Astrocyte of the spinal cord (primary cell): ENCODE results near the gene ZBTB37.
"Not testable (repeated sequence)": the region's sequence is repeated elsewhere in the genome, so short reads cannot be mapped to it uniquely, and the experiment has no call there.

Experiments
- DNase-seq: peaks from one replicate; pipeline ENCODE4 v3.0.0; 2011; ENCODE audit warnings: low read depth, low spot score
- H3K4me3 ChIP-seq: 2 replicates; pipeline ENCODE4 v1.5.1; 2011; ENCODE audit warnings: low read depth, mild to moderate bottlenecking, low read length, moderate library complexity
- CTCF ChIP-seq: IDR thresholded peaks from 2 replicates; pipeline ENCODE4 v1.5.1; 2012; ENCODE audit warnings: low read depth, mild to moderate bottlenecking, low read length, inconsistent platforms
- in situ Hi-C: cut with HindIII; loops from 2 replicates; pipeline ENCODE4 v1.10.0; 2017; ENCODE audit warnings: low sequenced_read_pairs

Gene ZBTB37

GRCh38 chr1:173917635-173918493 lies 49.7 kb downstream of the ZBTB37 start:
- in situ Hi-C loops: no loop called here
- no peak overlapping the region for H3K4me3 ChIP-seq
- TF ChIP-seq CTCF: no peak
- no peak for DNase-seq

GRCh38 chr1:173920861-173921260 lies 52.7 kb downstream of the ZBTB37 start:
- in situ Hi-C loops: no loop called here
- no peak for TF ChIP-seq CTCF

GRCh38 chr1:173925306-173926242 lies 57.4 kb downstream of the ZBTB37 start:
- in situ Hi-C loops: no loop called here
- no peak overlapping the region for H3K4me3 ChIP-seq
- DNase-seq: no peak
- no peak for TF ChIP-seq CTCF

More at GRCh38 chr1:173920861-173921260, 52.7 kb downstream of the ZBTB37 start:
- H3K4me3 ChIP-seq: no peak overlapping the region
- DNase-seq: no peak

GRCh38 chr1:173930541-173930940 lies 62.4 kb downstream of the ZBTB37 start:
- DNase-seq, H3K4me3 ChIP-seq, in situ Hi-C loops: not testable (repeated sequence)

GRCh38 chr1:173934440-173934839 lies 66.3 kb downstream of the ZBTB37 start:
- no peak for TF ChIP-seq CTCF
- in situ Hi-C loops: no loop called here
- H3K4me3 ChIP-seq: no peak overlapping the region
- DNase-seq: peak; percentile 69

GRCh38 chr1:173937062-173937461 lies 68.9 kb downstream of the ZBTB37 start:
- TF ChIP-seq CTCF: no peak
- in situ Hi-C loops: no loop called here
- DNase-seq: no peak
- no peak overlapping the region for H3K4me3 ChIP-seq
